K562 (cell line): ENCODE measurements around the gene NR2C2AP. TPM values are rescaled to one million over a fixed set of nuclear protein-coding genes. Genes with fewer than 3 reads are reported as not detected.
A peak's percentile ranks its signal among the peaks of the same experiment; 100 is the strongest.

Experiments used
- ATF6 ChIP-seq: sonication (generic); formaldehyde crosslinking; IDR thresholded peaks from 2 replicates; pipeline ENCODE4 v1.4.0; 2020; ENCODE audit warnings: mild to moderate bottlenecking, missing genetic modification reagents
- BCOR ChIP-seq: fragments of 450-650 bp; IDR thresholded peaks from 2 replicates; pipeline ENCODE4 v1.6.1; 2016
- ETV1 ChIP-seq: fragments of 450-650 bp; conservative IDR thresholded peaks from 2 replicates; pipeline ENCODE4 v1.6.1; 2016; ENCODE audit warnings: missing genetic modification characterization, control low read depth, low read depth, missing compliant biosample characterization
- ETV6 ChIP-seq, 3 experiments: fragments of 150-350 bp in 1 of 3; sonication (generic) in 1 of 3; formaldehyde crosslinking in 1 of 3; IDR thresholded peaks; 2 replicates each; pipeline versions ENCODE4 v1.6.1 to v1.8.0; 2014 to 2022; ENCODE audit warnings: borderline replicate concordance in 2 of 3, low read depth in 2 of 3, antibody characterized with exemption in 1 of 3, low read length in 1 of 3, mild to moderate bottlenecking in 1 of 3, missing genetic modification reagents in 1 of 3
- KDM1A ChIP-seq, 2 experiments: fragments of 450-650 bp; IDR thresholded peaks; 2 replicates each; pipeline ENCODE4 v1.6.1; 2016; ENCODE audit warnings: mild to moderate bottlenecking in 2 of 2
- RAD51 ChIP-seq: fragments of 450-650 bp; IDR thresholded peaks from 2 replicates; pipeline ENCODE4 v1.7.1; 2016; ENCODE audit warnings: low read depth, mild to moderate bottlenecking, borderline replicate concordance
- RBM25 ChIP-seq: fragments of 200-400 bp; formaldehyde crosslinking; IDR thresholded peaks from 2 replicates; pipeline ENCODE4 v1.6.1; 2018; ENCODE audit warnings: low read length, low read depth, moderate library complexity; ENCODE audit not compliant: severe bottlenecking
- SRSF1 ChIP-seq: fragments of 200-400 bp; formaldehyde crosslinking; IDR thresholded peaks from 2 replicates; pipeline ENCODE4 v1.6.1; 2017; ENCODE audit warnings: mild to moderate bottlenecking, low read depth, low read length, moderate library complexity
- STAG1 ChIP-seq: sonication (generic); formaldehyde crosslinking; IDR thresholded peaks from 2 replicates; pipeline ENCODE4 v1.5.0; 2020; ENCODE audit warnings: missing genetic modification reagents, borderline replicate concordance
- THAP7 ChIP-seq: fragments of 250-450 bp; sonication (Bioruptor Pico); IDR thresholded peaks from 2 replicates; pipeline ENCODE4 v1.5.0; 2021
- ZNF512 ChIP-seq: IDR thresholded peaks from 2 replicates; pipeline ENCODE4 v1.6.1; 2016; ENCODE audit warnings: missing genetic modification characterization, missing compliant biosample characterization
- polyA plus RNA-seq, 8 experiments: library from polyadenylated mRNA; depleted of rRNA in 4 of 8; stranded (reverse) in 5 of 8; unstranded in 3 of 8; fragments of >200 nt; fragmentation: Nextera tagmentation in 2 of 8; fragmentation: Illumina TruSeq in 1 of 8; extraction: Ambion mirVana in 2 of 8; extraction: Trizol in 1 of 8; gene quantifications; 2 replicates each; pipeline versions ENCODE4 v1.2.1 to v1.2.3, GENCODE V29; 2011 to 2014; ENCODE audit warnings: inconsistent platforms in 1 of 8, missing spikeins in 1 of 8
- total RNA-seq, 7 experiments: library from RNA; depleted of rRNA in 6 of 7; stranded (reverse); fragments of >200 nt in 6 of 7; fragmentation: Illumina TruSeq in 2 of 7; extraction: Trizol in 2 of 7; gene quantifications; 2 replicates each; pipeline versions ENCODE4 v1.2.1 to v1.2.3, GENCODE V29; 2011 to 2021; ENCODE audit warnings: low replicate concordance in 1 of 7

NR2C2AP gene
- total and polyA plus RNA-seq, 9 of the 15 experiments (the other 6 are each of a cell fraction or from before 2014, with no cell fraction given), result 23.7 to 77.4 (median 32.4) TPM

- TF ChIP-seq ZNF512 (tag) (no peak), ATF6 (no peak), THAP7 (no peak), KDM1A (IDR thresholded peaks at IDR 0.05) (peak in 1 of 2 experiments; percentile 60; a peak in 1 of 4 replicates), ETV6 (IDR thresholded peaks at IDR 0.05; ENCODE audit: borderline replicate concordance in 1 of 2, low read depth in 2 of 2, low read length in 1 of 2) (no peak), ETV6 (CRISPR knock-in tag; IDR thresholded peaks at IDR 0.05; ENCODE audit: borderline replicate concordance) (no peak), RAD51 (no peak), SRSF1 (no peak), RBM25 (peak; percentile 54), BCOR (peak; percentile 88), STAG1 (CRISPR knock-in tag) (no peak), ETV1 (no peak)
Measured at GRCh38 chr19:19226204-19226603, 23.0 kb upstream of the NR2C2AP start (continued).
